ENCODE results near the gene PAX7.

GRCh38 chr1:18670868-18671225 lies 40.2 kb downstream of the PAX7 start:
- no peak for TF ChIP-seq CTCF (IDR thresholded peaks at IDR 0.05; ENCODE audit: insufficient read depth, low read length, poor library complexity, severe bottlenecking)
- no peak for TF ChIP-seq EZH2phosphoT487 (conservative IDR thresholded peaks at IDR 0.05; ENCODE audit: low read length)
